Muscle of leg (tissue), 11 donors: Measurements from ENCODE around the gene ATP2A3. TPM values are rescaled to one million over a fixed set of nuclear protein-coding genes. Genes with fewer than 3 reads are reported as not detected.

Experiments used
- DNase-seq: peaks from one replicate; pipeline ENCODE4 v3.0.0; 2013
- H3K27ac ChIP-seq: one replicate; pipeline ENCODE4 v1.5.1; 2013; ENCODE audit warnings: mild to moderate bottlenecking, low read length, control low read depth
- H3K27me3 ChIP-seq: one replicate; pipeline ENCODE4 v1.6.1; 2013; ENCODE audit warnings: low read length; ENCODE audit not compliant: control insufficient read depth, insufficient read depth
- H3K36me3 ChIP-seq: one replicate; pipeline ENCODE4 v1.6.1; 2013; ENCODE audit warnings: low read length; ENCODE audit not compliant: control insufficient read depth, insufficient read depth
- H3K4me1 ChIP-seq: one replicate; pipeline ENCODE4 v1.6.1; 2013; ENCODE audit warnings: low read length; ENCODE audit not compliant: control insufficient read depth, insufficient read depth
- H3K4me3 ChIP-seq: one replicate; pipeline ENCODE4 v1.5.1; 2013; ENCODE audit warnings: low read length, control low read depth
- H3K9me3 ChIP-seq: replicated peaks from 2 replicates; pipeline ENCODE4 v1.6.1; 2013; ENCODE audit warnings: low read depth, low read length; ENCODE audit not compliant: control insufficient read depth
- WGBS: methylation state at CpG from one replicate; pipeline ENCODE4 v1.1.5; 2013; ENCODE audit warnings: missing lambda C conversion rate; ENCODE audit not compliant: insufficient coverage; 5-methylcytosine and 5-hydroxymethylcytosine counted together
- polyA plus RNA-seq, 8 donors: library from polyadenylated mRNA; unstranded; fragments of 120-200 nt; gene quantifications; one replicate each; pipeline versions ENCODE4 v1.2.1 to v1.2.3, GENCODE V29; 2013; ENCODE audit warnings: inconsistent platforms in 1 of 8, low replicate concordance in 1 of 8; ENCODE audit not compliant: insufficient read length in 8 of 8, insufficient read depth in 1 of 8
- total RNA-seq: library from RNA; stranded (reverse); fragments of 120-200 nt; gene quantifications from one replicate; pipeline ENCODE4 v1.2.4, GENCODE V29; 2013

ATP2A3 gene
- total and polyA plus RNA-seq, 9 donors = 2.5 to 6.8 (median 4.5) TPM

DNA sequence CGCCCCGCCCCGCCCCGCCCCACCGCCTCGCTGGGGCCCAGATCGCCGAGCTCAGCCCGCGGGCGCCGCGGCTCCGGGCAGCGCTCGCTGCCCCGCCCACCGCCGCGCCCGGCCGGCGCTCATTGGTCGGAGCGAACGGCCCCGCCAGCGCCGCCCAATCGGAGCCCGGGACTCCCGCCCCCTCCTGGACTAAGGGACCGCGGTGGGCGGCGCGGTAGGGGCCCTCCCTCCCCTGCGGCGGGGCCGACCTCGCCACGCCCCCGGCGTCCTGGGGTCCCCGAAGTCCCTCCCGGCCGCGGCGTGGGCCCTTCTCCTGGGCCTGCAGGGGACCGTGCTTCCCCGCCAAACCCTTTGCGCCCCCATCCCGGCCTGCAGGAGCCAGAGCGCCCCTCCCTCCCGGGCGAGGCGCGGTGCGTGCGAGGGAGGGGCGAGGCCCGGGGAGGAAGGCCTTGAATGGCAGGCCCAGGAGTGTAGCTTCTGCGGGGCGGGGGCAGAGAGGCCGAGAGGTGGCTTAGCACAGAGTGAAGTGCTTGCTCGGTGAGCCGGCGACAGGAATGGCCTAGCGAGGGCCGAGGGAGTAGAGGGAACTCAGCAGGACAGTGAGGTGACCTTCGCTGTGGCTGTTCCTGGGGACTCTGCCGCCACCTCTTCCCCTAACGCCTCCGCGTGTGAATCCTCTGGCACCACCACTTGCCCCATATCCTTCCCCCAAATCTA is 71.1 kb downstream of the ATP2A3 start, which contains the start of gene CAMKK1:
Gene CAMKK1 (minus strand): TSS at position 51 of the 717 bp plus-strand sequence. CDS start 7,366 bp downstream, outside the sequence.
- no peaks in the 10 kb centered on the region for H3K36me3 ChIP-seq
- no peaks in the 10 kb centered on the region for H3K27me3 ChIP-seq
- peak; percentile 96 for DNase-seq
- 3% methylated on average over 68 of the region's 75 CpGs for WGBS
- H3K9me3 ChIP-seq = no peaks in the 10 kb centered on the region
- H3K4me1 ChIP-seq = peaks cover 77% of the 10 kb centered on the region
- peak within 1 kb of the TSS; percentile 74 for H3K27ac ChIP-seq
- peak within 1 kb of the TSS; percentile 58 for H3K4me3 ChIP-seq

DNA sequence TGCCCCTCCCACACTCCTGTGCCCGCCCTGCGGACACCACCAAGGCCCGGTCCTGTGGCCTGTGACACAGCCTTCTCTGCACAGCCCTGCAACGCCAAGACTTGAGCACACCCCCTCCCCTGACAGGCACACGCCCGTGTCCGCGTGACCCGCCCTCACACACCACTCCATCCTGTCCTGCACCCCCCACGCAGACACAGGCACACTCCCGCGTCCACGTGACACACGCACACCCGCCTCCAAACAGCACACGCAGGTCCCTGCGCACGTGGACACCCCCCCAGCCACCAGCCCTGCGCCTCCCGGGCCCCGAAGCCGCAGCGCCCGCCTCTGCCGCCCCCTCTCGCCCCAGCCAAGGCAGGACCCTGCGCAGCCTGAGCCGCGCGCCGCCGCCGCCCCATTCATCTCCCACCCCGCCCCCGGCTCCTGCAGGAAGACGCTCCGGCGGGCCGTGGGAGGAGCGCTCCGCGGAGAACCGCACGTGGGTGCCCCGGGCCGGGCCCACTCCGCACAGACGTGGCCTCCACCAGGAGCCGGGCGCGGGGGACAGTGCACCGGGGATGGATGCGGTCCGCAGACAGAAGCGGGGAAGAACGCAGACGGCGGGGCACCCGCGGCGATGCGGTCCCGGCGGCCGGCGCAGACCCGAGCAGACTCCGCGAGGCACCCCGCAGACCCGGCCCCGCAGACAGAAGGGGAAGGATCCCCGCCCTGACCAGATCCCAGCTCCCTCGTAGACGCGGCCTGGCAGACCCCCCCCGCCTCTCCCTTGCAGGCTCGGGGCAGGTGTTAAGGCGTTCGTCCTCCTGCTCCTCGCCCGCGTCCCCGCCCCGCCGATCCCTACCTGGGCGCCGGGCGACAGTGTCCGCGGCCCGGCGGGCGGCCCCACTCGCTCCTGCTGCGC is 71.9 kb downstream of the ATP2A3 start:
- Histone ChIP-seq H3K27ac (peak overlapping the region; percentile 20), H3K9me3 (no peaks in the 10 kb centered on the region), H3K4me1 (peaks cover 85% of the 10 kb centered on the region), H3K27me3 (no peaks in the 10 kb centered on the region), H3K4me3 (peak overlapping the region; percentile 53), H3K36me3 (no peaks in the 10 kb centered on the region)
- WGBS = under 1% methylated on average over 93 of the region's 96 CpGs
- DNase-seq = peak; percentile 84

GRCh38 chr17:3891626-3892094 is 72.6 kb downstream of the ATP2A3 start:
- Histone ChIP-seq H3K27me3 (no peaks in the 10 kb centered on the region), H3K9me3 (no peaks in the 10 kb centered on the region), H3K27ac (peak overlapping the region; percentile 20), H3K4me3 (peak overlapping the region; percentile 53), H3K36me3 (no peaks in the 10 kb centered on the region), H3K4me1 (peaks cover 90% of the 10 kb centered on the region)
- 23% methylated on average over 10 of the region's 12 CpGs for WGBS
- no peak for DNase-seq

GRCh38 chr17:3890878-3891219 is 73.4 kb downstream of the ATP2A3 start:
- no peaks in the 10 kb centered on the region for H3K9me3 ChIP-seq
- DNase-seq = no peak
- H3K27me3 ChIP-seq = no peaks in the 10 kb centered on the region
- H3K4me3 ChIP-seq = no peak overlapping the region
- H3K4me1 ChIP-seq = peaks cover 87% of the 10 kb centered on the region
- no peak overlapping the region for H3K27ac ChIP-seq
- 43% methylated on average over 2 of the region's 4 CpGs for WGBS
- no peaks in the 10 kb centered on the region for H3K36me3 ChIP-seq

DNA sequence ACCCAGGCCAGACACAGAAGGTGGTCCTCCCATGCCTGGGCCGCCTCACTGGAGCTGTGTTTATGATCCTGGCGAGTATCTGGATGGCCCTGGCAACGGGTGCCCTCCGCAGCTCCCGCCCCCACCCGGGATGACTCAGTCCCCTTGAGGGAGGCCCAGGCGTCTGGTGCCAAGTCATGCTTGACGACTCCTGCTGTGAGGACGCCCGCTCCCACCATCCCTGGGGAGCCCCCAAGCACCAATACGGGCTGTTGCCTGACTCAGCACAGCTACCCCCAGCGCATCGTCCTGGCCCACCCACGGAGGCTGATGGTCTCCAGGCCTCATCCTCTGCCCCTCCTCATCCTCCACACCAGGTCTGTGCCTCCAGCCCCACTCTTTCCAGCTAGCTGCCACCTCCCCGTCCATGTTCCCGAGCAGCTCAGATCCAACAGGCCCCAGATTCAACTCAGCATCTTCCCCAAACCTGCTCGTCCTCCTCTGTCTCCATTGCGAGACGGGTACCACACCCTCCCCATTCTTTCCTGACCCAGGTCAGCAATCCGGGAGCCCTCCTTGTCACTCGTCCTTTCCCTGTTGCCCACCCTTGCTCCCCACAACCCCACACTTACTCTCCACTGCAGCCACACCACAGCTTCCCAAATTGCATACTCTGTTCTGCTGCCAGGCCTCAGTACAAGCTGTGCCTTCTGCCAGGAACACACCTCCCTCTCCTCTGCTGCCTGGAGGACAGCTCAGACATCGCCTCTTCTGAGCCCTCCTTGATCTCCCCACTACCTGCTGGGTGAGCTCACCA is 74.0 kb downstream of the ATP2A3 start:
- WGBS = 33% methylated on average over 19 of the region's 22 CpGs

DNA sequence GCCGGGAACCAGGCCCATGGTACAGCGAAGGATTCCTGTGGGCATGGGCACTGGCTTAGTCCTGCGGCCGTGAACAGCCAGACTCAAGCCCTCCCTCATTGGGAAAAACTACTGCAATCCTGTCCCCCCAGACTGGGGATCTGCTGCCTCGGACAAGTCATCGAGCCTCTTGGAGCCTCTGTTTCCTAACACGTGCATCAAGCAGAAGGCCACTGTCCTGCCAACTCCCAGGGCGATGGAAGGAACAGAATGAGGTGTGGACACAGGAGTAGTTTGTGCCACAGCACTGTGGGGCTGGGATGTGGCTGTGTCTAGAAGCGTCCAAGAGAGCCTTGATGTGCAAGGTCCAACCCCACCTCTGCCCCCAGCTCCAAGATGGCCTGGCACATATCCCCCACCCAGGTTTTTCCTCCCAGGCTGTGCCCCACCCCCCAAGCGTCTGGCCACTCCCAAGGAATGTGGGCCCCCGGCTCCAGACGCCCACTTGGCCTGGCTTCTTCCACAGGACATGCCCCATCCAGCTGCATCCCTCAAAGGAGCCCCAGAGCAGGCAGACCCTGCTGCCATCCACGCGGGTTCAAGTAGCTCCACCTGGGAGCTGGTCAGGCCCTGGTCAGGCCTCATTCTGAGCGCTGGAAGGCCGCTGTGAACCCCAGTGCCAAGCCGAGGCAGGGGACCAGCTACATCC is 74.8 kb downstream of the ATP2A3 start:
- H3K4me1 ChIP-seq = peaks cover 81% of the 10 kb centered on the region
- peaks cover 11% of the 10 kb centered on the region for H3K36me3 ChIP-seq
- DNase-seq = peak; percentile 48
- WGBS = 61% methylated on average over 15 of the region's 17 CpGs
- H3K9me3 ChIP-seq = no peaks in the 10 kb centered on the region
- peaks cover 2% of the 10 kb centered on the region for H3K27me3 ChIP-seq
- peak overlapping the region; percentile 94 for H3K27ac ChIP-seq
- H3K4me3 ChIP-seq = no peak overlapping the region

More for the DNA sequence above, 74.0 kb downstream of the ATP2A3 start:
- H3K4me3 ChIP-seq = no peak overlapping the region
- peaks cover 89% of the 10 kb centered on the region for H3K4me1 ChIP-seq
- peaks cover 3% of the 10 kb centered on the region for H3K36me3 ChIP-seq
- H3K9me3 ChIP-seq = no peaks in the 10 kb centered on the region
- peak; percentile 63 for DNase-seq
- peak overlapping the region; percentile 42 for H3K27ac ChIP-seq
- H3K27me3 ChIP-seq = no peaks in the 10 kb centered on the region

GRCh38 chr17:3888343-3889171 is 75.7 kb downstream of the ATP2A3 start:
- H3K9me3 ChIP-seq = no peaks in the 10 kb centered on the region
- WGBS = 19% methylated on average over 46 of the region's 50 CpGs
- peaks cover 2% of the 10 kb centered on the region for H3K27me3 ChIP-seq
- peaks cover 17% of the 10 kb centered on the region for H3K36me3 ChIP-seq
- H3K27ac ChIP-seq = peak overlapping the region; percentile 94
- peaks cover 72% of the 10 kb centered on the region for H3K4me1 ChIP-seq
- H3K4me3 ChIP-seq = no peak overlapping the region
- DNase-seq = peak; percentile 97

GRCh38 chr17:3887804-3888203 is 76.4 kb downstream of the ATP2A3 start:
- H3K9me3 ChIP-seq = no peaks in the 10 kb centered on the region
- 43% methylated on average over 3 of the region's 9 CpGs for WGBS
- DNase-seq = peak; percentile 67

DNA sequence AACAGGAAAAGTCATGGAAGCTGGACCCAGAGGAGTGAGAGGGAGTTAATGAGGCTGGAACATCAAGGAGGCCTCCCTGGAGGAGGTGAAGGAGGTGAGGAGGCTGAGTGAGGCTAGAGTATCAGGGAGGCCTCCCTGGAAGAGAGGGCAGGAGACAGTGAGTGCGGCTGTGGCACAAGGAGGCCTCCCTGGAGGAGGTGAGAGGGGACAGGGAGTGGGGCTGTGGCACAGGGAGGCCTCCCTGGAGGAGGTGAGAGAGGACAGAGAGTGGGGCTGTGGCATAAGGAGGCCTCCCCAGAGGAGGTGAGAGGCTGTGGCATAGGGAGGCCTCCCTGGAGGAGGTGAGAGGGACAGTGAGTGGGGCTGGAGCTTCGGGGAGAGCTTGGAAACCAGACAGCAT is 76.8 kb downstream of the ATP2A3 start:
- H3K27ac ChIP-seq = peak overlapping the region; percentile 94
- WGBS = 94% methylated on average over 1 of the region's 2 CpGs
- DNase-seq = no peak
- H3K9me3 ChIP-seq = no peaks in the 10 kb centered on the region
- peaks cover 2% of the 10 kb centered on the region for H3K27me3 ChIP-seq
- peaks cover 25% of the 10 kb centered on the region for H3K36me3 ChIP-seq
- no peak overlapping the region for H3K4me3 ChIP-seq
- H3K4me1 ChIP-seq = peaks cover 67% of the 10 kb centered on the region

More at GRCh38 chr17:3887804-3888203, 76.4 kb downstream of the ATP2A3 start:
- Histone ChIP-seq H3K27me3 (peaks cover 2% of the 10 kb centered on the region), H3K36me3 (peaks cover 21% of the 10 kb centered on the region), H3K4me1 (peaks cover 67% of the 10 kb centered on the region), H3K4me3 (no peak overlapping the region), H3K27ac (peak overlapping the region; percentile 94)
